Activated CD8-positive, alpha-beta T cell treated with anti-CD3 and anti-CD28 coated beads, Interleukin-2, amount 10 ng/mL, durations not matched to agents 7 days and 5 days (primary cell): Measurements from ENCODE around the gene NTM. TPM values are rescaled to one million over a fixed set of nuclear protein-coding genes. Genes with fewer than 3 reads are reported as not detected.
A peak's percentile ranks its signal among the peaks of the same experiment; 100 is the strongest.

Experiments
- ATAC-seq: fragments of 150-1000 bp; cut with Tn5 transposase; one replicate; pipeline ENCODE4 v1.10.0; 2021; ENCODE audit warnings: moderate library complexity
- CTCF ChIA-PET: fragments of 350-600 bp; sonication (Branson Sonifier 250); formaldehyde crosslinking; loops from one replicate; lab custom pipeline; 2021; ENCODE audit warnings: antibody characterized with exemption; lab: Charles Lee
- POLR2A ChIA-PET: fragments of 350-600 bp; sonication (Branson Sonifier 250); formaldehyde crosslinking; loops from one replicate; lab custom pipeline; 2021; ENCODE audit warnings: antibody characterized with exemption; lab: Charles Lee
- DNase-seq: peaks from one replicate; pipeline ENCODE4 v3.0.0-alpha.2; 2020
- H3K27ac Mint-ChIP-seq: one replicate; pipeline ENCODE4 v1.8.0; 2021; ENCODE audit warnings: mild to moderate bottlenecking, mixed read lengths
- H3K27me3 Mint-ChIP-seq: one replicate; pipeline ENCODE4 v1.8.0; 2021; ENCODE audit warnings: low read depth, mixed read lengths
- H3K36me3 Mint-ChIP-seq: one replicate; pipeline ENCODE4 v1.8.0; 2021; ENCODE audit warnings: low read depth, mixed read lengths
- H3K4me1 Mint-ChIP-seq: one replicate; pipeline ENCODE4 v1.8.0; 2021; ENCODE audit warnings: low read depth, mixed read lengths
- H3K4me3 Mint-ChIP-seq: one replicate; pipeline ENCODE4 v1.8.0; 2021; ENCODE audit warnings: mild to moderate bottlenecking, mixed read lengths
- H3K9me3 Mint-ChIP-seq: one replicate; pipeline ENCODE4 v1.8.0; 2022; ENCODE audit warnings: mixed read lengths; ENCODE audit not compliant: insufficient read depth
- total RNA-seq, 2 experiments: library from RNA; stranded (reverse); gene quantifications; one replicate each; pipeline ENCODE4 v1.2.3, GENCODE V29; 2021

The NTM gene
- total RNA-seq, 2 experiments from 2014 or later, result not detected

DNA sequence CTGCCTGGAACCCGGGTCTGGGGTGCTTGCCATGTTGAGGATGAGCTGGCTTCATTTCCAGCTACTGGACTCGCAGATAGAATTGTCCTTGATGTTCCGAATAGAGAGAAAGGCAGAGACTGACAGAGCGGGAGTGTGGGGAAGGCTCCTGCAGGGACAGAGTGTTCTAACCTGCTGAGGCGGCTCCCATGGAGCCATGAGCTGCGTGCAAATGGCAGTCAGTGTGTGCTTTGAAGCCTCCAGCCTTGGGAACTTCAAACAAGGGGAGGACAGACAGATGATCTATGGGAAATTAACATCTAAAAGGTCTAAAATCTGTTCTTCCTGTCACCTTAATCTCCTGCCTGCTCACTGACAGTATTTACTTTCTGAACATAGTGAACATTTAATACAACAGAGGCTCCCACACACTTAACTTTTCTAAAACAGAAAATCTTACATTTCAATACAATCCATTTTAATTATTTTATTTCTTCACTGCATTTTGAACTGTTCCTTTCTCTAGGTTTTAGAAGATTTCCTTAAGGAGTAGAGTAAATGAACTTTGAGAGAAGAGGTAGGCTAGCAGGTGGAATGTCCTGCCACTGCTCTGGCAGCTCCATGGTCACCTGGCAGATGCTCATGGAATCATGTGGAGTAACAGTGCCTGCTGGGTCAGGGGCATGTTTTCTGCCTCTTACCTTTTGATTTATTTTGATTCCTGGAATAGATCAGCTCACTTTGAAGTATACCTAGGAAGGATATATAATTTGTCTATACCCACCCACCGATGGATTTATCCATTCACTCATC is 481.7 kb downstream of the NTM start:
- ChIA-PET POLR2A (interaction anchor here (0.6 kb wide), 1 partner anchor 18 kb away, joined by 3 read pairs; no protein-coding TSS in a partner anchor), CTCF (no interaction called here)
- no peak for DNase-seq
- H3K27me3 Mint-ChIP-seq, result no peaks in the 10 kb centered on the region
- H3K4me3 Mint-ChIP-seq, result no peak overlapping the region
- no peak overlapping the region for H3K27ac Mint-ChIP-seq
- no peak for ATAC-seq
- no peaks in the 10 kb centered on the region for H3K9me3 Mint-ChIP-seq
- H3K36me3 Mint-ChIP-seq, result no peaks in the 10 kb centered on the region
- no peaks in the 10 kb centered on the region for H3K4me1 Mint-ChIP-seq

DNA sequence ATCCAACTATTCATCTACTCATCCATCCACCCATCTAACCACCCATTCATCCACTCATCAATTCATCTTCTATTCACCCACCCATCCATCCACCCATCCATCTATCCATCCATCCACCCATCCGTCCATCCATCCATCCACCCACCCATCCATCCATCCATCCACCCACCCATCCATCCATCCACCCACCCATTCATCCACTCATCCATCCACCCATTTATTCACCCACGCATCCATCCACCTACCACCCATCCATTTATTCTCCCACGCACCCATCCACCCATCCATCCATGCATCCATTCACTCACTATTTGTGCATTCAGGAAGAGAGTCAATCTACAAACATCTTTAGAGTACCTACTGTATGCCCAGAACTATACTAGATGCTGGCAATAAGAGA is 482.3 kb downstream of the NTM start:
- CTCF ChIA-PET, result no interaction called here
- no peaks in the 10 kb centered on the region for H3K9me3 Mint-ChIP-seq

DNA sequence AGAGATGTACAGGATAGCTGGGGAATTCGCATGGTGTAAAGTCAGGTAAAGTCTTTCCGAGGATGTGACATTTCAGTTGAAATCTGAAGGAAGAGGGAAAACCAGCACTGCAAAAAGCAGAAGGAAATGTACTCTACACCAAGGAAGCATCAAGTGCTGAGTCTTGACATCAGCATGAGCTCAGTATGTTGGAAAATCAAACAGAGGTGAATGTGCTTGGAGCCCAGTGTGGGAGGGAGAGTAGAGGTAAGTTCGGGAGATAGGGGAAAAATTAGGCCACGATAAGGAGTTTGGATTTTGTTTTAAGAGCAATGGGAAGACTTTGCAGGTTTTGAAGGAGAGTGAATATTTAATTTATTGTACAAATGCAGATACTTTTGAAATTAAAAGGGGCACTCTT is 484.0 kb downstream of the NTM start:
- no peak for DNase-seq
- no peak overlapping the region for H3K4me3 Mint-ChIP-seq
- H3K4me1 Mint-ChIP-seq, result no peaks in the 10 kb centered on the region
- POLR2A ChIA-PET, result no interaction called here
- no peak for ATAC-seq
- H3K27me3 Mint-ChIP-seq, result no peaks in the 10 kb centered on the region
- CTCF ChIA-PET, result no interaction called here
- H3K27ac Mint-ChIP-seq, result no peak overlapping the region
- H3K9me3 Mint-ChIP-seq, result no peaks in the 10 kb centered on the region
- H3K36me3 Mint-ChIP-seq, result no peaks in the 10 kb centered on the region

More for the DNA sequence above, 482.3 kb downstream of the NTM start:
- POLR2A ChIA-PET, result no interaction called here
- ATAC-seq (no peak), DNase-seq (no peak)
- no peaks in the 10 kb centered on the region for H3K4me1 Mint-ChIP-seq
- no peaks in the 10 kb centered on the region for H3K27me3 Mint-ChIP-seq
- no peaks in the 10 kb centered on the region for H3K36me3 Mint-ChIP-seq
- no peak overlapping the region for H3K4me3 Mint-ChIP-seq
- H3K27ac Mint-ChIP-seq, result no peak overlapping the region

DNA sequence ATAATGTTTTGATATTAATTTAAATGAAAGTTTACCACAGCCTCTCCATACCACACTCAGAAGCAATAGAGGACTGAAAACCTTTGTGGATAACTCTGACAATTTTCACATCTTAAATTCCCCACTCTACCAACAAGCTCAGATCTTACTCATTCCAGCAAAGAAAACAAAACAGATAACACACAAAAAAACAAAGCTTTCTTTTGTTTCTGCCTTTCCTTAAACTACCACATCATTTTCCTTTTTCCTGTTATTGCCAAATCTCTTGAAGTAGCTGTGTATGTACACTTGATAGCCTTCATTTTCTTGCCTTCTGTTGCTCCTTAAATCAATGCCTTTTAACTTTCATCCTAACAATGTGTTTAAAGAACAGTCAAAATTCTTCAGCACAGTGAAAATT is 484.9 kb downstream of the NTM start:
- no peaks in the 10 kb centered on the region for H3K4me1 Mint-ChIP-seq
- H3K4me3 Mint-ChIP-seq, result no peak overlapping the region
- H3K27me3 Mint-ChIP-seq, result no peaks in the 10 kb centered on the region
- no peaks in the 10 kb centered on the region for H3K36me3 Mint-ChIP-seq
- ChIA-PET POLR2A (no interaction called here), CTCF (no interaction called here)
- H3K27ac Mint-ChIP-seq, result no peak overlapping the region
- no peaks in the 10 kb centered on the region for H3K9me3 Mint-ChIP-seq
- no peak for ATAC-seq
- no peak for DNase-seq

DNA sequence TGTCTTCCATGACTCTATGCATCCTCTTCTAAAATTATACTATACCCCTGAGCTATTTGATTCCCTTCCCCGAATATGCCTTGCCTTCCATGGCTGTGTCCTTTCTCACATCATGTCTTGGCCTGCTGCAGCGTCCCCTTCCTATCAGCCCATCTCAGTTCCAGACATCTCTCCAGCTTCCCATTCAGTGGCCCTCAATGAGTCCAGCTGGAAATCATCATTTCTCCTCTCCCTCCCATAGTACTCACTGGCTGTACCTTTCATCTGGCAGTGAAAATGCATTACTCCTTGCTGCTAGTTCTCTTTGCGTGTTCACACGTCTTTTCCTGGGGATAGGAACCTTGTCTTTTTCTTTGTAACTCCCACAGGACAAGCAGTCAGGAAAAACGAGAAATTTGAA is 486.8 kb downstream of the NTM start:
- ChIA-PET CTCF (no interaction called here), POLR2A (no interaction called here)
- no peak for DNase-seq
- H3K9me3 Mint-ChIP-seq, result no peaks in the 10 kb centered on the region
- no peak overlapping the region for H3K4me3 Mint-ChIP-seq
- no peaks in the 10 kb centered on the region for H3K36me3 Mint-ChIP-seq
- H3K4me1 Mint-ChIP-seq, result no peaks in the 10 kb centered on the region
- ATAC-seq, result no peak
- no peaks in the 10 kb centered on the region for H3K27me3 Mint-ChIP-seq
- no peak overlapping the region for H3K27ac Mint-ChIP-seq

DNA sequence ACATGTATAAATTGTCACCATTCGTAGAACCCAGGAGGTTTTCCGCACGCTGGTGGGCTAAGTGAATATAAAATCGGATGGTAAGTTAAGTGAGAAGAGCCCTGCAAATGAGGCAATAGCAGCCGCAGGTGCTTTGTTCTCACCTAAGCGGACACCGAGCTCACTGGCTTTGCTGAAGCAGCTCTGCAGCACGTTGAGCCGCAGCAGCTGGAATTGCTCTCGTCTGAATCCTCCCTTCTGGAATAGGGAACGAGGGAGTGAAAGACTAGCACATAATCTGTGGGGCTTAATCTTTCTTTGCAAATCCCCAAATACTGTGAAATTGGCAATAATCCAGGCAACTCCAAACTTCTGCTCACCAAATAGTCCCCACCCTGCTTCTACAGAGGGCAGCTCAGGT is 488.1 kb downstream of the NTM start:
- H3K27ac Mint-ChIP-seq, result no peak overlapping the region
- ATAC-seq (no peak), DNase-seq (no peak)
- ChIA-PET POLR2A (no interaction called here), CTCF (no interaction called here)
- no peaks in the 10 kb centered on the region for H3K36me3 Mint-ChIP-seq
- no peaks in the 10 kb centered on the region for H3K4me1 Mint-ChIP-seq
- H3K27me3 Mint-ChIP-seq, result no peaks in the 10 kb centered on the region
- no peaks in the 10 kb centered on the region for H3K9me3 Mint-ChIP-seq
- no peak overlapping the region for H3K4me3 Mint-ChIP-seq

DNA sequence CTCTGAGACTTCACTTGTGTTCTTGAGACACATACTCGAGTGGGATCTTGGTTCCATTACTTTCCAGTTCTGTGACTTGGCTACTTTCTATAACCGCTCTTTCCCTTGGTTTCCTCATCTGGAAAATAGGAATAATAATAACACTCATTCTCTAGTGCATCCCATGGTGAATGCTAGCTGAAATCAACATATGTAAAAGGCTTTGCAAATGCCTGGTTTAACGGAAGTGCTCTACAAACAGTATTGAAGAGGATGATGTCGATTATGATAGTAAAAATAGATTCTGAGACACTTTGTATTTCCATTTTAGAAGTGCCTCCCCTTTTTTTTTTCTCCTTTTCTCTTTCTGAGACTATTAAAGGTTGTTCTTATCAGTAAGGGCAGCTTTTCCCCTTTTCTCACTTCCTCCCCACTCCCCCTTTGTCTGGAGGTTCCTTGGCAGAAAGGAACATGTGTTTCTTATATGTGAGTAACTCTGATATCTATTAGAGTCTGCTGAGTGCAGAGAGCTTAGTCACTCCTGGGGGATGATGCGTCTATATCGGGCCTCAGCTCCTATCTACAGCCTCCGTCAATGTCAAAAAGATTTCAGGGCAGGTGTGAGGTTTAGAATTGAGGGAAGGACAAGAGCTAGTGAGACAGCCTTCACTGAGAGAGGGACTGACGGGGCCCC is 489.3 kb downstream of the NTM start:
- Mint-ChIP-seq H3K36me3 (no peaks in the 10 kb centered on the region), H3K27me3 (no peaks in the 10 kb centered on the region), H3K27ac (no peak overlapping the region), H3K9me3 (no peaks in the 10 kb centered on the region), H3K4me1 (no peaks in the 10 kb centered on the region), H3K4me3 (no peak overlapping the region)
- ChIA-PET CTCF (no interaction called here), POLR2A (no interaction called here)
- ATAC-seq (no peak), DNase-seq (no peak)

DNA sequence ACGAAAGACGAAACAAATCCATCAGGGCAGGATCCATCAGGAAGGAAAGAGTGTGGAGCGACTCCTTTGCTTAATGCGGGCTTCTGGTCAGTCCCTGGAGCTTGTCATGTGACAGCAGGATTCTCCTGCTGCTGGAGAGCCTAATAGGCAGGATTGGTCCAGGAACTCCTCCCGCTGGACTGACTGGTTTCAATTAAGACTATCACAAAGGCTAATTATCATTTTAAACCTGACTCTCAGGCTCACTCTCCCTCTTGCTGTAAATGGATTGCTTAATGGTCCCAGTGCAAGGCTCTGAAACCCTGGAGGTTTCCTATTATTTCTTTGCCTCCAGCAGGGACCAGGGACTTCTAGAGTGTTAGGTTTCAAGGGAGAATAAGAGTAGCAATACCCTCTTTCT is 493.8 kb downstream of the NTM start:
- DNase-seq (no peak), ATAC-seq (no peak)
- no peaks in the 10 kb centered on the region for H3K36me3 Mint-ChIP-seq
- no peaks in the 10 kb centered on the region for H3K9me3 Mint-ChIP-seq
- no peak overlapping the region for H3K4me3 Mint-ChIP-seq
- no peaks in the 10 kb centered on the region for H3K27me3 Mint-ChIP-seq
- ChIA-PET CTCF (no interaction called here), POLR2A (no interaction called here)
- H3K27ac Mint-ChIP-seq, result no peak overlapping the region
- no peaks in the 10 kb centered on the region for H3K4me1 Mint-ChIP-seq

DNA sequence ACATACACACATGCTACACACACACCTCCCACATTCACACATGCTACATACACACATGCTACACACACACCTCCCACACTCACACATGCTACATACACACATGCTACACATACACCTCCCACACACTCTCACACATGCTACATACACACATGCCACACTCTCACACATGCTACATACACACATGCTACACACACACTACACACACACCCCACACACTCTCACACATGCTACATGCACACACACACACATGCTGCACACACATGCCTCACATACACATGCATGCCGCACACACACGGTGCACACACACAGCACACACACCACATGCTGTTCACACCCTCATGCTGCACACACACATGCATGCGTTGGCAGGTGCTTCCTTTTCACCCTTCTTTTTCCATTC is 495.4 kb downstream of the NTM start:
- POLR2A ChIA-PET, result no interaction called here
- DNase-seq (no peak), ATAC-seq (no peak)
- Mint-ChIP-seq H3K36me3 (no peaks in the 10 kb centered on the region), H3K27me3 (no peaks in the 10 kb centered on the region), H3K4me3 (no peak overlapping the region), H3K9me3 (no peaks in the 10 kb centered on the region), H3K4me1 (no peaks in the 10 kb centered on the region), H3K27ac (no peak overlapping the region)
- CTCF ChIA-PET, result no interaction called here

DNA sequence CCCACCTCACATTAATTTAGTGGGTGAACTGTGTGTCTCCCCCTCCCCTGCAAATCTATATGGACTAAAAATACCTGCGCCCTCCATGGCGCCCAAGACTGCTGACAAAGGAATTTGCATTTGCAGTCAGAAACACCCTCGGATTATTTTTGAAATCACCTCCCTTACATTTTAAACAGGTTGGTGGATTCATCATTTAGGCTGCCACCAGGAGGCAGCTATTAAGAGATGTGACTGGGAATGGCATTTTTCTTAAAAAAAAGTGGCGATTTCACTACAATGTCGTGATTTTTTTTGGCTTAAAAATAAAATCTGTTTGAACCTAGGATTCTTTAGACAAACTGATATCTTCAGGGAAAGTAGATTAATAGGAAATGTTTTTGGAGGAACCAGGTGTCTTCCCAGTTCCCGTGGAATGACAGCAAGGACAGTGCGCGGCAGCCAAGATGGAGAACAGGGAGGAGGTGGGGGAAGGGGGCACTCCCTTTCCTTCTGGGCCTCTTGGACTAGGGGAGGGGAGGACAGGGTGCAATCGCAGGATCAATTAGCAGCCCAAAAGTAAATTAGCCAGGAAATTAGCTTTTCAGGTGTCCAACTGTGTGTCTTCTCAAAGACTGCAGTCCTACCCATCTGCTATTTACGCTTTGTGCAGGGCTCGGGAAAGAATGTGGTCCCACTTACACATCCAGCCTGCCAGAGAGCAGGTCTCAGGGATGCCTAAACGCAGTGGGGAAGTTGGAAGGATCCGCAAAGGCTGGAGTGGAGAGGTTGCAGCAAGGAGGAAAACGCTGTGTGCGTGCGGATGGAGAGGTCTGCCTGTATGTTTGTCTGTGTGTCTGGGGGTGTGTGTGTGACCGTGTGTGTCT is 496.4 kb downstream of the NTM start:
- H3K9me3 Mint-ChIP-seq, result no peaks in the 10 kb centered on the region
- no peaks in the 10 kb centered on the region for H3K4me1 Mint-ChIP-seq
- no peaks in the 10 kb centered on the region for H3K27me3 Mint-ChIP-seq
- ChIA-PET POLR2A (no interaction called here), CTCF (no interaction called here)
- H3K36me3 Mint-ChIP-seq, result no peaks in the 10 kb centered on the region
- no peak overlapping the region for H3K4me3 Mint-ChIP-seq
- no peak for ATAC-seq
- DNase-seq, result no peak
- H3K27ac Mint-ChIP-seq, result no peak overlapping the region

DNA sequence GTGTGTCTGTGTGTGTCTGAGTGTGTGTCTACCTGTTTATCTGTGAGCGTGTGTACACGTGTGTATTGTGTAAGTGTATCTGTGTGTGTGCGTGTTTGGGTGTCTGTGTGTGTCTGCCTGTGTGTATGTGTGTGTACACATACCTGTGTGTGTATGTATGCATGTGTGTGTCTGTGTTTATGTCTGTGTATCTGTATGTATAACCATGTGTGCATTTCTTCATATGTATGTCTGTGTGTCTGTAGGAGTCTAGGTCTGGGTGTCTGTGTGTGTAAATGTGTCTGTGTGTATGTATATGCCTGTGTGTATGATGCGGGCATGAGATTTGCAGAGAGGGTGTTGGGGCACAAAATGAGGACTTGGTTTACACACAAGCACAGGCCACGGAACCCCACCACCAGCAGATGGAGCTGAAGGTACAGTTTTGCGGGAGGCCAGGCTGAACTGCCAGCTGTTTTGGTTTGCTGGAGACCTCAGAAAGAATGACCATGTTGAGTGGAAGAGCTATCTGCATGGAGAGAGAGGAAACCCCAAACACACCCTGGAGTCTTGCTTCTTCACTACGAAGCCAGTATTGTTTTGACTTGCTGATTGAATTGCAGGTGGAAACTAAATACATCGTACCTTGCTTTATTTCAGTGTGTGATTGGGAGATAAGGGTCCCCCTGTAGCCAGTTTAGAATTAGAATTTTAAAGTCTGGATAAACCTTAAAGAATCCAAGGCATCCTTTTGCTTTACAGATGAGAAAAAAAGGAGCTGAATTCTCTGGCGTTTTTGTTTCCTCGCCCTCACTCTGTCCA is 497.2 kb downstream of the NTM start:
- no peak for ATAC-seq
- H3K27me3 Mint-ChIP-seq, result no peaks in the 10 kb centered on the region
- POLR2A ChIA-PET, result interaction anchor here (0.6 kb wide), 1 partner anchor 1011 kb away, joined by 3 read pairs; no protein-coding TSS in a partner anchor
- no peaks in the 10 kb centered on the region for H3K4me1 Mint-ChIP-seq
- CTCF ChIA-PET, result interaction anchor here (0.9 to 1.0 kb wide), 2 partner anchors 119 to 259 kb away, joined by 3 to 8 read pairs; no protein-coding TSS in a partner anchor
- no peak overlapping the region for H3K27ac Mint-ChIP-seq
- no peaks in the 10 kb centered on the region for H3K36me3 Mint-ChIP-seq
- no peaks in the 10 kb centered on the region for H3K9me3 Mint-ChIP-seq
- peak; percentile 26 for DNase-seq
- H3K4me3 Mint-ChIP-seq, result no peak overlapping the region
